Neural progenitor cell (in vitro differentiated cells): ENCODE measurements around the gene PCBD2. TPM values are rescaled to one million over a fixed set of nuclear protein-coding genes. Genes with fewer than 3 reads are reported as not detected.

Source experiments
- DNase-seq: peaks from one replicate; pipeline ENCODE4 v3.0.0-alpha.2; 2016; ENCODE audit warnings: low spot score
- H2AFZ ChIP-seq: fragments of 200-600 bp; sonication (generic); replicated peaks from 2 replicates; pipeline ENCODE4 v1.6.1; 2016; ENCODE audit warnings: antibody characterized with exemption
- H3F3A ChIP-seq: fragments of 200-600 bp; sonication (generic); 2 replicates; pipeline ENCODE4 v1.6.1; 2016; ENCODE audit warnings: antibody characterized with exemption, low read depth
- H3K27ac ChIP-seq: fragments of 200-600 bp; sonication (generic); 2 replicates; pipeline ENCODE4 v1.5.1; 2016; ENCODE audit warnings: mild to moderate bottlenecking
- H3K27me3 ChIP-seq: fragments of 200-600 bp; sonication (generic); 2 replicates; pipeline ENCODE4 v1.6.1; 2016; ENCODE audit warnings: mild to moderate bottlenecking, moderate library complexity
- H3K36me3 ChIP-seq: fragments of 200-600 bp; sonication (generic); 2 replicates; pipeline ENCODE4 v1.5.1; 2016
- H3K4me1 ChIP-seq: fragments of 200-600 bp; sonication (generic); 2 replicates; pipeline ENCODE4 v1.6.1; 2016; ENCODE audit warnings: mixed run types
- H3K4me2 ChIP-seq: fragments of 200-600 bp; sonication (generic); 2 replicates; pipeline ENCODE4 v1.6.1; 2016
- H3K4me3 ChIP-seq: fragments of 200-600 bp; sonication (generic); 2 replicates; pipeline ENCODE4 v1.5.1; 2016
- H3K79me2 ChIP-seq: fragments of 200-600 bp; sonication (generic); 2 replicates; pipeline ENCODE4 v1.6.1; 2016; ENCODE audit warnings: low read depth
- H3K9ac ChIP-seq: fragments of 200-600 bp; sonication (generic); 2 replicates; pipeline ENCODE4 v1.6.1; 2016
- H3K9me3 ChIP-seq: fragments of 200-600 bp; sonication (generic); 2 replicates; pipeline ENCODE4 v1.5.1; 2016; ENCODE audit warnings: low read depth
- H4K20me1 ChIP-seq: fragments of 200-600 bp; sonication (generic); 2 replicates; pipeline ENCODE4 v1.6.1; 2016; ENCODE audit warnings: low read depth
- H3K27ac Mint-ChIP-seq: 3 replicates; pipeline ENCODE4 v1.8.0; 2021; ENCODE audit warnings: mixed read lengths
- H3K27me3 Mint-ChIP-seq: 2 replicates; pipeline ENCODE4 v1.8.0; 2022; ENCODE audit warnings: low read depth, mild to moderate bottlenecking, inconsistent platforms, moderate library complexity, mixed read lengths; ENCODE audit not compliant: insufficient read depth
- H3K36me3 Mint-ChIP-seq: 3 replicates; pipeline ENCODE4 v1.8.0; 2021; ENCODE audit warnings: mixed read lengths
- H3K4me1 Mint-ChIP-seq: 3 replicates; pipeline ENCODE4 v1.8.0; 2021; ENCODE audit warnings: mixed read lengths
- H3K4me3 Mint-ChIP-seq: 3 replicates; pipeline ENCODE4 v1.8.0; 2021; ENCODE audit warnings: mild to moderate bottlenecking, moderate library complexity, mixed read lengths
- H3K9me3 Mint-ChIP-seq: 3 replicates; pipeline ENCODE4 v1.8.0; 2020; ENCODE audit warnings: mixed read lengths
- EZH2 ChIP-seq: fragments of 200-600 bp; sonication (generic); IDR thresholded peaks from 2 replicates; pipeline ENCODE4 v1.6.1; 2017; ENCODE audit warnings: antibody characterized with exemption, mild to moderate bottlenecking, moderate library complexity
- EZH2phosphoT487 ChIP-seq: fragments of 200-600 bp; sonication (generic); IDR thresholded peaks from 2 replicates; pipeline ENCODE4 v1.6.1; 2017; ENCODE audit warnings: antibody characterized with exemption
- total RNA-seq: library from RNA; depleted of rRNA; stranded (reverse); fragments of >200 nt; gene quantifications from 2 replicates; pipeline ENCODE4 v1.2.3, GENCODE V29; 2015; ENCODE audit warnings: low replicate concordance
- TF ChIP-seq, protein P1 (sequence below): fragments of 200-600 bp; sonication (generic); IDR thresholded peaks from 2 replicates; pipeline ENCODE4 v1.5.1; 2017; ENCODE audit warnings: antibody characterized with exemption, mild to moderate bottlenecking

The PCBD2 gene
- total RNA-seq, 1 donor from 2014 or later, result 5.0 TPM

DNA sequence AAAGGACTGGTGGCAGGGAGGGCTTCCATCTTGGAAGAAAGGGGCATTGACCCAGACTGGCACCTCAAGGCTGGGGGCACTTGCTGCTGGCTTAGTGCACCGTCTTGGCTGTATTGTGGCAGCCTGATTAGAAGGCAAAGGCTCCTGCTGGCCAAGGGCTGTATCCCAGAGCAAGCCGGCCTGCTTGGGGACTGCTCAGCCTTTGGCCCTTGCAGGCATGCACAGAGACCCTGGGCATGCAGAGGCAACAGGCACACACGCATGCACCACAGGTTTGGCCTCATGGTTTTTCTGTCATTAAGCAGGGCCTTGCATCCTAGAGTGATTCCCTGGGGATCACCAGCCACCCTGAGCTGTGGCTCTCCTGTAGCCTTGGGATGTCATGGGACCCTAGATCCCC lies 100.1 kb downstream of the PCBD2 start:
- Mint-ChIP-seq H3K36me3 (peaks cover 2% of the 10 kb centered on the region), H3K9me3 (peaks cover 2% of the 10 kb centered on the region), H3K4me3 (no peak overlapping the region), H3K27ac (no peak overlapping the region), H3K27me3 (peaks cover 2% of the 10 kb centered on the region), H3K4me1 (no peaks in the 10 kb centered on the region)
- no peak for DNase-seq
- no peak overlapping the region for H3K4me2 ChIP-seq
- H3K27me3 ChIP-seq, result no peaks in the 10 kb centered on the region
- H3K9me3 ChIP-seq, result no peaks in the 10 kb centered on the region
- no peak overlapping the region for H3K4me3 ChIP-seq
- no peaks in the 10 kb centered on the region for H3K36me3 ChIP-seq
- no peaks in the 10 kb centered on the region for H3K4me1 ChIP-seq
- no peaks in the 10 kb centered on the region for H3F3A ChIP-seq
- no peak overlapping the region for H2AFZ ChIP-seq
- no peak overlapping the region for H3K9ac ChIP-seq
- H3K27ac ChIP-seq, result no peak overlapping the region
- TF ChIP-seq EZH2phosphoT487 (no peak), EZH2 (no peak)
- TF ChIP-seq, protein P1, sequence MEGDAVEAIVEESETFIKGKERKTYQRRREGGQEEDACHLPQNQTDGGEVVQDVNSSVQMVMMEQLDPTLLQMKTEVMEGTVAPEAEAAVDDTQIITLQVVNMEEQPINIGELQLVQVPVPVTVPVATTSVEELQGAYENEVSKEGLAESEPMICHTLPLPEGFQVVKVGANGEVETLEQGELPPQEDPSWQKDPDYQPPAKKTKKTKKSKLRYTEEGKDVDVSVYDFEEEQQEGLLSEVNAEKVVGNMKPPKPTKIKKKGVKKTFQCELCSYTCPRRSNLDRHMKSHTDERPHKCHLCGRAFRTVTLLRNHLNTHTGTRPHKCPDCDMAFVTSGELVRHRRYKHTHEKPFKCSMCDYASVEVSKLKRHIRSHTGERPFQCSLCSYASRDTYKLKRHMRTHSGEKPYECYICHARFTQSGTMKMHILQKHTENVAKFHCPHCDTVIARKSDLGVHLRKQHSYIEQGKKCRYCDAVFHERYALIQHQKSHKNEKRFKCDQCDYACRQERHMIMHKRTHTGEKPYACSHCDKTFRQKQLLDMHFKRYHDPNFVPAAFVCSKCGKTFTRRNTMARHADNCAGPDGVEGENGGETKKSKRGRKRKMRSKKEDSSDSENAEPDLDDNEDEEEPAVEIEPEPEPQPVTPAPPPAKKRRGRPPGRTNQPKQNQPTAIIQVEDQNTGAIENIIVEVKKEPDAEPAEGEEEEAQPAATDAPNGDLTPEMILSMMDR, result no peak
- H3K79me2 ChIP-seq, result no peaks in the 10 kb centered on the region
- no peaks in the 10 kb centered on the region for H4K20me1 ChIP-seq

DNA sequence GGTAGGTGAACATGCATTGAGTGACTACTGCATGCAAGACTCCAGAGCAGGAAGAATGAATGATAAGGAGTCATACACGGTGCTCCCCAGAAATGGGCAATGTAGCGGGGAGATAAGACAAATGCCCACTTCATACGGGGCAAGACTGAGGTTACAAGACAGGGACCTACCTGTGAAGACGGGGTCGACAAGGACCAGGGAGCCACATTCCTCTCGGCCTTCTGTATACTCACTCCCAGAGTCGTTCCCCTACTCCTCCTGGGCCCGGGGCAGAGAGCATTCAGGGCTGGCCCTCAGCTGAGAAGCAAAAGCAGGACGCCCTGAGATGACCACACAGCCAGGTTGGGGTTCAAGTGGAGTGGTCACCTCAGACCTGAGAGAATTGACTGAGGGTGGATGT lies 102.4 kb downstream of the PCBD2 start:
- Histone ChIP-seq H3K27me3 (no peaks in the 10 kb centered on the region), H2AFZ (no peak overlapping the region), H3K4me1 (no peaks in the 10 kb centered on the region), H3K79me2 (no peaks in the 10 kb centered on the region), H3K4me3 (no peak overlapping the region), H3K36me3 (no peaks in the 10 kb centered on the region), H3K4me2 (no peak overlapping the region), H3F3A (no peaks in the 10 kb centered on the region), H3K9me3 (no peaks in the 10 kb centered on the region), H3K9ac (no peak overlapping the region), H4K20me1 (no peaks in the 10 kb centered on the region), H3K27ac (no peak overlapping the region)
- TF ChIP-seq, protein P1, result no peak
- TF ChIP-seq EZH2phosphoT487 (no peak), EZH2 (no peak)
- Mint-ChIP-seq H3K27me3 (peaks cover 2% of the 10 kb centered on the region), H3K4me1 (no peaks in the 10 kb centered on the region), H3K4me3 (no peak overlapping the region), H3K27ac (no peak overlapping the region), H3K9me3 (peaks cover 2% of the 10 kb centered on the region), H3K36me3 (peaks cover 2% of the 10 kb centered on the region)
- no peak for DNase-seq

DNA sequence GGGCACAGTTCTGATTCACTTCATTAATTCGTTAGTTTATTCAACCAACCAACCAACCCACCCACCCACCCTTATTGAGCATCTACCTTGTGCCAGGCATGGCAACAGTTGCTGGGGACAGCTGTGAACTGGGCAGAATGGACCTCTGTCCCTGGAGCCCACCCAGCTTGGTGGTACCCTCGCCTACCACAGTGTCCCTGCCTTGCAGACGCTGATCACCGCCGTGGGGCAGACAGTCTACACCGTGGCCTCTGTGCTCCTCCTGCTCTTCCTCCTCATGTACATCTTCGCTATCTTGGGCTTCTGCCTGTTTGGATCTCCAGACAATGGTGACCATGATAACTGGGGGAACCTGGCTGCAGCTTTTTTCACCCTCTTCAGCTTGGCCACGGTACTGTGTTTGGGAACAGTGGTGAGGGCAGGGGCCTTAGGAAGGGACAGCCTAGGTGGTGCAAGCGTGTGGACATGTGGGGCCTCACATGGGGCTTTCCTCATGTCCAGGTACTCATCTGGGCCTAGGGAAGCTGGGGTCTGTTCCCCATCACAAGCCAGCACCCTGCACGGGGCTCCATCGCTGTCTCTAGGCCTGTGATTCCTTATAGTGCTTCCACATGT lies 102.9 kb downstream of the PCBD2 start:
- Histone ChIP-seq H3K27me3 (no peaks in the 10 kb centered on the region), H4K20me1 (no peaks in the 10 kb centered on the region), H3K9me3 (no peaks in the 10 kb centered on the region), H3K9ac (no peak overlapping the region), H3K4me2 (no peak overlapping the region), H3F3A (no peaks in the 10 kb centered on the region), H3K79me2 (no peaks in the 10 kb centered on the region), H3K27ac (no peak overlapping the region), H3K36me3 (no peaks in the 10 kb centered on the region), H2AFZ (no peak overlapping the region), H3K4me3 (no peak overlapping the region), H3K4me1 (no peaks in the 10 kb centered on the region)
- Mint-ChIP-seq H3K4me1 (no peaks in the 10 kb centered on the region), H3K27me3 (peaks cover 2% of the 10 kb centered on the region), H3K27ac (no peak overlapping the region), H3K9me3 (peaks cover 2% of the 10 kb centered on the region), H3K4me3 (no peak overlapping the region), H3K36me3 (peaks cover 2% of the 10 kb centered on the region)
- no peak for TF ChIP-seq EZH2phosphoT487
- TF ChIP-seq, protein P1, result no peak
- no peak for TF ChIP-seq EZH2
- DNase-seq, result no peak
